ENCODE data around the gene FHOD3.
A peak's percentile ranks its signal among the peaks of the same experiment; 100 is the strongest.

FHOD3 gene

GRCh38 chr18:36386150-36386920, 88.8 kb downstream of the FHOD3 start:
- DNase-seq (ENCODE audit: low spot score): no peak

- DNase-seq (ENCODE audit: low spot score): no peak
Measured at GRCh38 chr18:36387310-36387709, 89.8 kb downstream of the FHOD3 start.

- DNase-seq (ENCODE audit: low spot score): no peak
Measured at GRCh38 chr18:36388310-36388709, 90.8 kb downstream of the FHOD3 start.

DNA sequence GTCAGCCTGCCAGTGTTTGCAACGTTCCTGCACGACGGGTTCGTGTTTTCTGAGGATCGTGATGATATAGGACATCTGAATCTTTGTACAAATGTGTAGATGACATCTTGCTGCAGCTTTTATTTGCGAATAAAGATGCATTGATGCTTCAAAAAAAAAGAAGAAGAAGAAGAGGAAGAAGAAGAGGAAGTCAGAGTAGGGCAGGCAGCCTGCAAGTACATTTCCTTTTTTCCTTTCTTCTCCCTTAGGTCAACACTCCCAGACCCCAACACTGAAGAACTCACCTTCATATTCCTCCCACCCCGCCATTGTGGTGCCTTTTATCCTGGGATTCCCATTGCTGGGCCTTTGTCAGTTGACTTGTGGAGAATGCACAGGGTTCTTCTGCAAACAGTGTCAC, 91.5 kb downstream of the FHOD3 start:
- no peak for DNase-seq (ENCODE audit: low spot score)

- DNase-seq (ENCODE audit: low spot score): no peak
Measured at GRCh38 chr18:36389811-36390581, 92.5 kb downstream of the FHOD3 start.

- DNase-seq (ENCODE audit: low spot score): no peak
Measured at GRCh38 chr18:36391426-36392145, 94.1 kb downstream of the FHOD3 start.

DNA sequence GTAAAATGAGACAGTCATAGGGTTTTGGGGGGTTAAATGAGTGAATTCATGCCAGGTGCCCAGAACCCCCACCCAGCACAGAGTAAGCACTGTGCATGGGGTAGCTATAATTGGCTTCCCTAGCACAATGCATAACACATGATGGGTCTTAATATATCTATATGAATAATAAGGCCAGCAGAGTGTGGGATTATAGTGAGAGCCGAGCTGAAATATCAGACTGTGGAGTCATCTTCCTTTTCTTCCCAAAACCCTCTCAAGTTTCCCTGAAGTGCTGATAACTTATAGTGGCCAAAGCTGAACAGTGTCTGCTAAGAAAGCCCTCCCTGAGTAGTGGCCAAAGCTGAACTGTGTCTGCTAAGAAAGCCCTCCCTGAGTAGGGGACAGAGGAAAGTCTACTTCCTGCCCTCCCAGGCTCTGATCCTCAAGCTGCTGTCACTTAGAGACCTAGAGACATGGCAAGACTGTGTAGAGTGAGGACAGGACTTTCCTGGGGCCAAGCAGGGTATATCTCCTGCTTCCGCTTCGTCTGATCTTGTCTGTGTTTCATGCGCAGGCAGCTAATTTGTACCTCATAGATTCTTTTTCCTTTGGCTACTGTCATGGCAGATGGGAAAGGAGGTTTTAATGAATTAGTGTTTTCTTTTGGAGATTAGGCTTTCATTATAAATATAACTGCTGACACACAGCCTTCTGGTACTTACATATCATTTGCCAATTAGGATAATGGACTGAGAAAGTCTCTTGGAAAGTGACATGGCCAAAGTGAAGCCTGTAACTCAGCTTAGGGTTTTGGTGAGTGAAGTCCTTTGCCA, 94.9 kb downstream of the FHOD3 start:
- no peak for DNase-seq (ENCODE audit: low spot score)

GRCh38 chr18:36392979-36393287, 95.4 kb downstream of the FHOD3 start:
- no peak for DNase-seq (ENCODE audit: low spot score)

GRCh38 chr18:36394486-36394885, 97.0 kb downstream of the FHOD3 start:
- DNase-seq (ENCODE audit: low spot score): no peak

DNA sequence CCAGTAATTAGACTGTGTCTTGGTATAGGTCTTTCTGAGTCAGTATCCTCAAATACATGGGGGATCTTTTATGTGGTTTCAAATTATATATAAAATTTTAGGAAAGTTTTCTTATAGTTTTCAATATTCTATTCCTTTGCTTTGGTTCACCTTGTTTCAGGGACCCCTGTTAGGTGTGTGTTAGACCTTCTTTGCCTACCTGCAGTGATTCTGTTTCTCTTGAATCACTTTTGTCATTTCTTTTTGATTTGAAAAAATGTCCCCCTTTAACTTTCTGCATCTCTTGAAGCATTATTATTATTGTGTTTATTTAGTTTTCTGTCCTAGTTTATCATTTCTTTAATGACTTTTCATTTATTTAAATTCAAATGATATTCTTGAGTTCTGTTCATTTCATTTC, 98.7 kb downstream of the FHOD3 start:
- DNase-seq (ENCODE audit: low spot score): no peak

- no peak for DNase-seq (ENCODE audit: low spot score)
Measured at GRCh38 chr18:36397033-36397432, 99.5 kb downstream of the FHOD3 start.

DNA sequence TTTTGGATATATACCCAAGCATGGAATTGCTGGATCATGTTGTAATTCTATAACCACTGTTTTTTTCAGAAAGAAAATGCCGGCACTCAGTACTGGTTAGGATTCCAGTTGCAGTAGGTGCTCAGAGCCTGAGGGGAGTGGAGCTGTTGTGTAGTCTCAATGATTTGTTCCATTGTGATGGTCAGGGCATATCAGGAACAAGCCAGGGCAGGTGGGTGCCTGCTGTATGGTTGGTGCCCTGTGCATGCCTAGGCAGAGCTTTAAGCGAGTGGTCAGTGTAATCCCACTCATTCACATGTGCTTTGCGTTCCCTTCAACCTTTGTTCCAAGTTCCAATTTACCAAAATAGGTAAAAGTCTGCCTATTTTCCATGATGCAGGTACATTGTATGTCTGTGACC, 100.9 kb downstream of the FHOD3 start:
- DNase-seq (ENCODE audit: low spot score): no peak

- DNase-seq (ENCODE audit: low spot score): no peak
Measured at GRCh38 chr18:36399055-36399454, 101.5 kb downstream of the FHOD3 start.

DNA sequence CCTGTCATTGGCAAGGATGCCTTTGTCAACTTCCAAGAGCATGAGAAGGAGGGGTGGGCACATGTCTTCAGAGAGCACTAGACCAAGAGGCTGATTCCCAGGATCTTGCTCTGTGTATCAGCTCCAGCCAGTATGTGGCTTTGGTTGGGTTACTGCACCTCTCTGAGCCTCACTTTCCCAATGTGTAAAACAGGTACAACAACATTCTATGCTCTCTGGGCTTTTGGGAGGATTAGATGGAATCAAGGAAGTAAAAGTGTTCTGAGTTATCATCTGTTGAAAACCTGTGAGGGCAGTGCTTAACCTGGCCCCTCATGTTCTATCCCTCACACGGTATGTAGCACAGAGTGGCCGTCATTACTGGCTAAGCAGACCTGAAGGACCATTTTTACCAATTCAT, 103.9 kb downstream of the FHOD3 start:
- no peak for DNase-seq (ENCODE audit: low spot score)

DNA sequence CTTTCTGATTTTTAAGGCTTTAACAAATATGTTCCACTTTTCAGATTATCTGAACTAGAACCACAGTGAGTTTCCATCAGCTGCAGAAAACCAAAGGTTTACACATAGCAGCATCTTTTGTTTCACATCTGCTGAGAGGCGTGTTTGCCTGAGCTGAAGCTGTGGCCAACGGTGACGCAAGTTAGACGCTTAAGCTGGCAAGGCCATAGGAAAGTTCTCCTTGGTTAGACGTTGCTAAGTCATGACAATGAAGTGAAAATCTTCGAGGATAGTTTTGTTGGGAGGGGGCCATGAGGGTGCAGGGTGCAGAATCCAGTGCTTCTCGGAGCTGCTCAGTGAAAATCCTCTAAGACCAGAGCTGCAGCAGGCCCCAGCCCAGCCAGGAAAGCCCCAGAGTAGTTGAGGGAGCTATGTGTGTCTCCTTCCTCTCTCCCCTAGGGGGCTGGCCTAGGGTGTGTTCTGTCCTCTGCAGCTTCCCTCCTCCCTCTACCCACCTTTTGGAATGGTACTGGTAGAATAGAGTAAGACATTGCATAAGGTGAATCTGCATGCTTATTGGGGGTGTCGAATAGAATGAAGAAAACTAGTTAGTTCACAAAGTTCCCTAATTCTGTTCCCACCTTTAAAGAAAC, 105.4 kb downstream of the FHOD3 start:
- DNase-seq (ENCODE audit: low spot score): peak; percentile 87

- no peak for DNase-seq (ENCODE audit: low spot score)
Measured at GRCh38 chr18:36403896-36404820, 106.6 kb downstream of the FHOD3 start.

DNA sequence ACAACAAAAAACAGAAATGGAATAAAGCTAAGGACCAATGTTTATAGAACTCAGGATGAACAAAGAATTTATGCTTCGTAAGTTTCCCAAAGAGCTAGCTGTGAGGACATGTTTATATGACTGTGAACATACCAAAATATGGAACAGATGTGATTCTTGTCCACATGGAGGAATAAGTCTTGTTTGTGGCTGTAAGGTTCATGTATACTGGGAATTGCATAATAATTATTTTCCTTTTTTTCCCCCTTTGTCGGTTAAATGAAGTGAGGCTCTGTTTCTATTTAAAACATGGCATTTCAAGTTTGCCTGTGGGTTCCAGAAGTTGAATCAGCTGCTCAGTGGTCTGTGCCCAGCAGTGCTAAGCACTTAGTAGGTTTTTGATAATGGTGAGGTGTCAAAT, 108.1 kb downstream of the FHOD3 start:
- DNase-seq (ENCODE audit: low spot score): no peak

DNA sequence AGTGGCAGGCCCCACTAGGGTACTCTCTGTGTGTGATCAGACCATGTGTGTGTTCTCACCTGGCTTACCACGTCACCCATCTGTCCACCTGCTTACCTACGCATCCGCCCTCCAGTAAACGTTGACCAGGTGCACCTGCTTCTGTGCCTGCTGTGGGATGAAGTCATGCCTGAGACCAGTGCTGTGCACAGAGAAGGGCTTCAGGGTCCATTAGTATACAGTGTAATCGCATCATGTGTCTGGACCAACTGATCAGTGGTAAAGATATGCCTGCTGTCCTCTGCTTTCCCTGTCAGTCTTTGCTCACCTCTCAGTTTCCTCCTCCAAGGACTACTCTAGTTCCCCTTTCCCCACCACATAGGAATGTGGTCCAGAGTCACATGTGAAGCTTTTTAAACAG, 109.3 kb downstream of the FHOD3 start:
- no peak for DNase-seq (ENCODE audit: low spot score)

DNA sequence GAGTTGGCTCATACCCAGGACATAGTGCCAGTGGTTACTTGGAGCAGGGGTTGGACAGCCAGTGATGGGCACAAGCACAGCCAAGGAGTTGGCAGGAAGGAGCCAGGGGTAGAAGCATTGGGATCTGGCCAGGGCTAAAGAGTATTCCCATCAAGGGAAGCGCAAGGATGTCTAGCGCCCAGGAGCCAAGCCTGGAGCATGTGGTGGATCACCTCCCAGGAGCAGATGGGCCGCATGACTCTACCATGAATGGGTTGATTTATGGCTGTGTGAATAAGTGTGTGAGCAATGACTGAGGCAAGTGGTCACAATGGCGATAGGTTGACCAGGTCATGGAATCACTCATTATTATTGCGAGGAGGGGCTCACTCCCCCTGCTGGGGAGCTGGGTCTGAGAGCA, 111.1 kb downstream of the FHOD3 start:
- no peak for DNase-seq (ENCODE audit: low spot score)

GRCh38 chr18:36409779-36410178, 112.3 kb downstream of the FHOD3 start:
- no peak for DNase-seq (ENCODE audit: low spot score)

GRCh38 chr18:36410346-36410745, 112.8 kb downstream of the FHOD3 start:
- no peak for DNase-seq (ENCODE audit: low spot score)
